Measurements from ENCODE around the gene ANKRD33B. TPM values are rescaled to one million over a fixed set of nuclear protein-coding genes. Genes with fewer than 3 reads are reported as not detected.
A peak's percentile ranks its signal among the peaks of the same experiment; 100 is the strongest.

The ANKRD33B gene
- polyA plus RNA-seq, 1 donor from 2014 or later, result 1.5 TPM

GRCh38 chr5:10611290-10611689 is 47.4 kb downstream of the ANKRD33B start:
- Mint-ChIP-seq H3K9me3 (no peaks in the 10 kb centered on the region), H3K36me3 (peaks cover 2% of the 10 kb centered on the region), H3K27ac (peak overlapping the region in 1 of 3 donors; percentile 16), H3K4me3 (no peak overlapping the region), H3K27me3 (no peaks in the 10 kb centered on the region), H3K4me1 (peaks cover 30 to 43% (median 41%) of the 10 kb centered on the region in 3 donors)

DNA sequence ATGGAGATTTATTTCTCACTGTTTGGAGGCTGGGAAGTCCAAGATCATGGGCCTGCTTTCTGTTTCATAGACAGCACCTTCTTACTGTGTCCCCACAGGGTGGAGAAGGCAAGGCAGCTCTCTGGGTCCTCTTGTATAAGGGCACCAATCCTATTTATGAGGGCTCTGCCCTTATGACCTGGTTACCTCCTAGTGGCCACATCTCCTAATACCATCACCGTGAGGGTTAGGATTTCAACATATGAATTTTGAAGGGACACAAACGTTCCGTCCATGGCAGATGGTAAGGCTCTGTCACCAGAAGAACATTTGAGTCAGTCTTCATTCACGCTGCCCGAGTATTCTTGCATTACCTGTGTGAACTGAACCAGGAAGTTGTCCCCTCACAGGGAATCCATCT is 48.4 kb downstream of the ANKRD33B start:
- Mint-ChIP-seq H3K4me3 (peak overlapping the region in 3 of 4 donors; percentile 46 to 72 (median 68)), H3K27me3 (no peaks in the 10 kb centered on the region), H3K4me1 (peaks cover 25 to 39% (median 38%) of the 10 kb centered on the region in 3 donors), H3K9me3 (no peaks in the 10 kb centered on the region), H3K36me3 (peaks cover 2% of the 10 kb centered on the region), H3K27ac (peak overlapping the region in 1 of 3 donors; percentile 0)

DNA sequence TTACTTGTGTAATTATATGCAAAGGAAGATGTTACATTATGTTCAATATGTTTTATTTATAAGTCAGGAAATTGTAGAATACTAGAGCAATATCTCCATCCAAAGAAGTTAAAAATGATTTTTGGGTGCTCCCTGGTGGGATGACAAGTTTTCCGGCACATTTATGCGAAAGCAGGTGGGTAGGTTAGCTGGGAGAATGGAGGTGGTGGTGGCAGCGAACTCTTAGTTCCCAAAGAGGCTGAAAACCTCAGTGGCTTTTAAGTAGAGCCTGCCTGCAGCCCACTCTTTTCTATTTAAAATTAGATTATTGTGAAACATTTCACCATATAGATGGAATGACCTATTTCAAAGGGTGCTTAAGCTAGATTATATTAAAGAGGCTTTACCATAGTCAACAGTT is 51.8 kb downstream of the ANKRD33B start:
- Mint-ChIP-seq H3K4me1 (peaks cover 26 to 33% (median 29%) of the 10 kb centered on the region in 3 donors), H3K27ac (no peak overlapping the region), H3K9me3 (no peaks in the 10 kb centered on the region), H3K36me3 (peaks cover 6% of the 10 kb centered on the region), H3K27me3 (no peaks in the 10 kb centered on the region), H3K4me3 (no peak overlapping the region)

DNA sequence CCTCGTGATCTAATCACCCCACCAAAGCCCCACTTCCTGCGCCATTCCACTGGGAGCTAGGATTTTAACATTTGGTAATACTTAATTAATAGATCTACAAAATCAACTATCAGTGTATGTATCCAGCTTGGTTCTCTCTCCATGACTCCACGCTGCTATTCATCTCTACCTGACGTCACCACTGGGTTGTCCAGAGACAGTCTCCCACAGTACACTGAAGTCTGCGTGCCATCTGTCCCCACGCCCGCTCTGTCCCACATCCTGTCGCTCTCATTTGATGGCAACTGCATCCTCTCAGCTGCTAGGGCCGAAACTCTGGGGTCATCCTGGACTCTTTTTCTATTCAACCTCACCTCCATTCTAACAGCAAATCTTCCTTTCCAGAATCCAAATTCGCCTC is 53.2 kb downstream of the ANKRD33B start:
- no peak overlapping the region for H3K4me3 Mint-ChIP-seq
- H3K9me3 Mint-ChIP-seq, result peaks cover 0 to 2% (median 0%) of the 10 kb centered on the region in 3 donors
- H3K4me1 Mint-ChIP-seq, result peaks cover 20 to 27% (median 26%) of the 10 kb centered on the region in 3 donors
- H3K27me3 Mint-ChIP-seq, result no peaks in the 10 kb centered on the region
- H3K36me3 Mint-ChIP-seq, result peaks cover 12% of the 10 kb centered on the region
- peak overlapping the region in 1 of 3 donors; percentile 85 for H3K27ac Mint-ChIP-seq

- Mint-ChIP-seq H3K9me3 (peaks cover 0 to 2% (median 0%) of the 10 kb centered on the region in 3 donors), H3K27ac (no peak overlapping the region), H3K4me1 (peaks cover 8 to 19% (median 17%) of the 10 kb centered on the region in 3 donors), H3K36me3 (peaks cover 12% of the 10 kb centered on the region), H3K4me3 (peak overlapping the region in 1 of 4 donors; percentile 53), H3K27me3 (no peaks in the 10 kb centered on the region)
Measured at GRCh38 chr5:10618311-10618710, 54.4 kb downstream of the ANKRD33B start.

- H3K36me3 Mint-ChIP-seq, result peaks cover 12% of the 10 kb centered on the region
- H3K9me3 Mint-ChIP-seq, result peaks cover 0 to 2% (median 0%) of the 10 kb centered on the region in 3 donors
- no peak overlapping the region for H3K27ac Mint-ChIP-seq
- peaks cover 8 to 15% (median 14%) of the 10 kb centered on the region in 3 donors for H3K4me1 Mint-ChIP-seq
- no peak overlapping the region for H3K4me3 Mint-ChIP-seq
- H3K27me3 Mint-ChIP-seq, result no peaks in the 10 kb centered on the region
Measured at GRCh38 chr5:10619649-10620048, 55.8 kb downstream of the ANKRD33B start.

DNA sequence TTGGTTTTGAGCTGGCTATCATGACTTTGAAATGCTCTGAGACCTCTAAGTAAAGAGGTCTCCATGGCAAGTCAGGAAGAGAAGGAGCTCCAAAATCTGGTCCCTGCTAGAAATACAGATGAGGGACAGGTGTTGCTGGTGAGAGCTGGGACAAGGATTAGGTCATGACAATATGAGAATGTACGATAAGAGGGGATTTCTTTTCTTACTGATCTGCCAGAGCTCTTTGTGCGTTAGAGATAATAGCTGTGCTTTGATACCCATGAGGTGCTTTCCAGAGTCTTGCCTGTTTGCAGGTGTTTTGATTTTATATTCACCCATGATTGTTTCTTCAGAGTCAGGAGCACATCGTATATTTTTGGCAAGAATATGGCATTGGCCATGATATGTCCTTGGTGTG is 56.5 kb downstream of the ANKRD33B start:
- Mint-ChIP-seq H3K36me3 (peaks cover 11% of the 10 kb centered on the region), H3K4me1 (peaks cover 8 to 15% (median 12%) of the 10 kb centered on the region in 3 donors), H3K27me3 (no peaks in the 10 kb centered on the region), H3K9me3 (peaks cover 0 to 2% (median 0%) of the 10 kb centered on the region in 3 donors), H3K4me3 (no peak overlapping the region), H3K27ac (peak overlapping the region in 1 of 3 donors; percentile 16)

- Mint-ChIP-seq H3K27ac (peak overlapping the region in 1 of 3 donors; percentile 55), H3K4me1 (peaks cover 8 to 18% (median 18%) of the 10 kb centered on the region in 3 donors), H3K36me3 (peaks cover 11% of the 10 kb centered on the region), H3K27me3 (no peaks in the 10 kb centered on the region), H3K4me3 (no peak overlapping the region), H3K9me3 (peaks cover 0 to 2% (median 0%) of the 10 kb centered on the region in 3 donors)
Measured at GRCh38 chr5:10621832-10622231, 58.0 kb downstream of the ANKRD33B start.

DNA sequence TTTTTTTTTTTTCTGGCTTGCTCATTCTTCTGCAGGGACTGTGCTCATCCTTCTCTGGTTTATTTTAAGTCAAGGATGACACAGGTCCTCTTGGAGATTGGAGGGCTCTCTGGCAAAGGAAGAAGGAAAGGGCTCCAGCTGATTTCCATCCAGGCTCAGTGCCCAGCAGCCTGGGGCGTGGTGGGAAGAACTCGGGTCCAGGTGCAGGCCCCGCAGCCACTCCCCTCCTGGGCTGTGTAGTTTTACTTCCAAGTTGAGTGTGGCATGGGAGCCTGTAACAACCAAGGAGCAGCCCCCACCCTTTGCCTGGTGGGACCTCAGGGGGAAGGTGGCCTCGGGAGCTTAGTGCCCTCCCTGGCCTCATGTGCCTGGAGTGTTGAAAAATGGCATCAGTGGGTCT is 58.9 kb downstream of the ANKRD33B start:
- H3K27me3 Mint-ChIP-seq, result no peaks in the 10 kb centered on the region
- peaks cover 0 to 2% (median 0%) of the 10 kb centered on the region in 3 donors for H3K9me3 Mint-ChIP-seq
- H3K4me1 Mint-ChIP-seq, result peaks cover 18 to 28% (median 28%) of the 10 kb centered on the region in 3 donors
- peaks cover 11% of the 10 kb centered on the region for H3K36me3 Mint-ChIP-seq
- H3K4me3 Mint-ChIP-seq, result no peak overlapping the region
- H3K27ac Mint-ChIP-seq, result no peak overlapping the region

DNA sequence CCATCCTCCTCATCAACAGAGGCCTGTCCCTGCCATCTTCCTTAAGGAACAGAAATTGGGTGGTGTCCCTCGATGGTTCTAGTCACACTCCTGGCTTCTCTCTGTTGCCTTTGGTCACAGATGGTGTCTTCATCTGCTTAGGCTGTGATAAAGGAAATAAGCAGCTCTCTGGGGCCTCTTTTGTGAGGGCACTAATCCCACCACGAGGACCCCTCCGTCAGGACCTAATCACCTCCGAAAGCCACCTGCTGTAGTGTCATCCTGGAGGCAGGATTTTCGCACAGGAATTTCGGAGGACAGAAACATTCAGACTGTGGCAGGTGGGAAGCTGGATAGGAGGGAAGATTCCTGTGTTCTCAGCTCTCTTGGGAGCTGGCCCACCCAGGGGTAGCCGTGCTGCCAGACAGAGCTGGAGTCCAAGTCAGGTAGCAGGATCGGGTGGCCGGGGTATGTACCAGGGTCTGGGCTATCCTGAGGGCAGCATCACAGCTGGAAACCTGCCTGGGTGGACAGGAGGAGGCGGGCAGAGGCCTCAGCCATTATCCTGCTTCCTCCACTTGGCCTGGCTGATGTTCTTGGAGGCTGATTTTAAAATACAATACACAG is 59.5 kb downstream of the ANKRD33B start:
- Mint-ChIP-seq H3K9me3 (peaks cover 0 to 2% (median 0%) of the 10 kb centered on the region in 3 donors), H3K36me3 (peaks cover 11% of the 10 kb centered on the region), H3K4me1 (peaks cover 21 to 31% (median 30%) of the 10 kb centered on the region in 3 donors), H3K4me3 (no peak overlapping the region), H3K27ac (no peak overlapping the region), H3K27me3 (no peaks in the 10 kb centered on the region)

- Mint-ChIP-seq H3K4me1 (peaks cover 25 to 34% (median 30%) of the 10 kb centered on the region in 3 donors), H3K4me3 (no peak overlapping the region), H3K27ac (peak overlapping the region in 1 of 3 donors; percentile 39), H3K27me3 (no peaks in the 10 kb centered on the region), H3K9me3 (peaks cover 0 to 2% (median 0%) of the 10 kb centered on the region in 3 donors), H3K36me3 (peaks cover 11% of the 10 kb centered on the region)
Measured at GRCh38 chr5:10624206-10624605, 60.3 kb downstream of the ANKRD33B start.

DNA sequence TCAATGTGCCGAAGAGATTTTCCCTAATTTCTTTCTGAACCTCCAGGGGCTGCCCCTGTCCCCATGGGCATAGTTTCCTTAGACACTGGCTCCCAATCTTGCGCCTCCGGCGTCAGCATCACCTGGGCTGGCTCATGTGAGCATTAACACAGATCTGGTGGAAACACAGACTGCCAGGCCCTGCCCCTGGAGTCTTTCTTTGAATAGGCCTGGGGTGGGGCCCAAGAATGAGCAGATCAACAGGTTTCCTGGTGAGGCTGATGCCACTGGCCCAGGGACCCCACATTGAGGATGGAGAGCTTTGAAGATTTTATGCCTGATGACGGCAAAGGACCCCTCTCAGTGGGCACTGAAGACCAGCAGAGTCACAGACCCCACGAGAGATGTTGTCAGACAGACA is 60.8 kb downstream of the ANKRD33B start:
- Mint-ChIP-seq H3K36me3 (peaks cover 10% of the 10 kb centered on the region), H3K27me3 (no peaks in the 10 kb centered on the region), H3K27ac (peak overlapping the region in 1 of 3 donors; percentile 39), H3K4me3 (no peak overlapping the region), H3K9me3 (peaks cover 0 to 2% (median 0%) of the 10 kb centered on the region in 3 donors), H3K4me1 (peaks cover 25 to 38% (median 34%) of the 10 kb centered on the region in 3 donors)

GRCh38 chr5:10625700-10626472 is 62.0 kb downstream of the ANKRD33B start:
- H3K27me3 Mint-ChIP-seq, result no peaks in the 10 kb centered on the region
- peaks cover 0 to 2% (median 0%) of the 10 kb centered on the region in 3 donors for H3K9me3 Mint-ChIP-seq
- peaks cover 4% of the 10 kb centered on the region for H3K36me3 Mint-ChIP-seq
- peak overlapping the region in 1 of 4 donors; percentile 28 for H3K4me3 Mint-ChIP-seq
- peak overlapping the region in 2 of 3 donors; percentile 57 to 66 for H3K27ac Mint-ChIP-seq
- H3K4me1 Mint-ChIP-seq, result peaks cover 20 to 44% (median 37%) of the 10 kb centered on the region in 3 donors

DNA sequence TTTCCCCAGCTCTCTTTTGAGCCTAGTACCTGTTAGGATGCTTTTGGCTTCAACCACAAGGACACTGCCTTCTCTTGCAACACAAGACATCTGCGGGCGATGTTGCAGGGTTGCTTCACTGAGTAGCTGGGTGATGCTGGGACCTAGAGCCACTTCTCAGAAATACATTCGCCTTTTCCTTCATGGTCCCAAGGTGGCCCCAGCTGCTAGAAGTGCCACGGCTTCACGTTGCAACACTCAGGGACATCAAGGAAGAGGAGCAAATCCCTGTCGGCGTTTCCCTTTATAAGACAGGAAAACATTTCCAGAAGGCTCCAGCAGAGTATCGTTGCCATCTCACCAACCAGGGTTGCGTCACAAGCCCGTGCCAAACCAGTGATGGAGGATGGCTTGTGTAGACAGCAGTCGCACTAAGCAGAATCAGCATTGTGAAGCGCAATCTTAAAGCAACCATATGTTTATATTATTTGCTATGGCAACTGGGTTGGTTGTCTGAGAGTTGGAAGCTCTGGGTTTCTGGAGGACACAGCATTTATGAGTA is 62.7 kb downstream of the ANKRD33B start:
- Mint-ChIP-seq H3K27me3 (no peaks in the 10 kb centered on the region), H3K4me1 (peaks cover 27 to 51% (median 39%) of the 10 kb centered on the region in 3 donors), H3K9me3 (no peaks in the 10 kb centered on the region), H3K27ac (peak overlapping the region in 2 of 3 donors; percentile 57 to 64), H3K36me3 (peaks cover 2% of the 10 kb centered on the region), H3K4me3 (peak overlapping the region in 2 of 4 donors; percentile 54 to 94)

DNA sequence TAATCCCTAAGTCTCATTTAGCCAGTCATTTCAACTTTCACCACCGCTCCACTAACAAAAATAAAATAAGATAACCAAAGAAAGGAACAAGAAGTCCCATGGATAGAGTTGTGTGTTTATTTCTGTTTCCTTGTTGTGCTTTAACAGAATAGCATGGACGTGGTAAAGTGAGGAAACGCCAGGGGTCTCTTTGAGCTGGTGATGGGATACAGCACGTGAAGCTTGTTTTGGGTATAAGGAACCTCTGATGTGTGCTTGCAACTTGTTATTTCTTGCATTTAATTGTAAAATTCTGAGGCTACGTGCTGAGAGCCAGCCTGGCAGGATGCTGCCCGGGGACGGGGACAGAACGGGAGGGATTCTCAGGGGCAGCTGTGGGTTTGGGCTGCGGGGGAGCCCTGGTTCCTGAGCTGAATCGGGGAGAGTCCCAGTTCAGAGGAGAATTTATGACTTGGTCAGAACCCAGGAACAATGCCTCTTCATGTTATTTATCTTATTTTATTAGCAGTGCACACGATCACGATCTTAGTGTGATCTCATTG is 63.4 kb downstream of the ANKRD33B start:
- peaks cover 34 to 53% (median 37%) of the 10 kb centered on the region in 3 donors for H3K4me1 Mint-ChIP-seq

More for the DNA sequence above, 63.4 kb downstream of the ANKRD33B start:
- H3K27me3 Mint-ChIP-seq, result no peaks in the 10 kb centered on the region
- H3K36me3 Mint-ChIP-seq, result no peaks in the 10 kb centered on the region
- peak overlapping the region; percentile 54 to 94 (median 87) for H3K4me3 Mint-ChIP-seq
- peak overlapping the region; percentile 36 to 90 (median 87) for H3K27ac Mint-ChIP-seq
- no peaks in the 10 kb centered on the region for H3K9me3 Mint-ChIP-seq

Measured in IgD-negative memory B cell (primary cell).